DND-41 (cell line): Measurements from ENCODE around the gene AIFM1.

Experiments
- ATAC-seq: fragments of 200-7000 bp; cut with Tn5 transposase; 3 replicates; pipeline ENCODE4 v1.9.1; 2021; ENCODE audit warnings: low read depth; ENCODE audit not compliant: insufficient read depth
- DNase-seq: peaks from one replicate; pipeline ENCODE4 v3.0.0-alpha.2; 2020
- H2AFZ ChIP-seq: 2 replicates; pipeline ENCODE4 v1.6.0; 2012; ENCODE audit warnings: low read depth, low read length
- H3K27ac ChIP-seq: 2 replicates; pipeline ENCODE4 v1.5.1; 2012; ENCODE audit warnings: low read length, inconsistent platforms
- H3K27me3 ChIP-seq: fragments of 200-600 bp; sonication (generic); 2 replicates; pipeline ENCODE4 v1.6.0; 2012; ENCODE audit warnings: low read length, mild to moderate bottlenecking, inconsistent platforms; ENCODE audit not compliant: insufficient read depth, poor library complexity
- H3K36me3 ChIP-seq: 2 replicates; pipeline ENCODE4 v1.5.1; 2012; ENCODE audit warnings: low read length, inconsistent platforms; ENCODE audit not compliant: insufficient read depth
- H3K4me1 ChIP-seq: 2 replicates; pipeline ENCODE4 v1.5.1; 2012; ENCODE audit warnings: mild to moderate bottlenecking, low read length; ENCODE audit not compliant: insufficient read depth
- H3K4me2 ChIP-seq: 2 replicates; pipeline ENCODE4 v1.6.0; 2012; ENCODE audit warnings: mild to moderate bottlenecking, moderate library complexity, low read length, inconsistent platforms; ENCODE audit not compliant: insufficient read depth
- H3K4me3 ChIP-seq, 2 experiments: fragments of 200-600 bp in 1 of 2; shearing (Covaris generic) in 1 of 2; 2 replicates each; pipeline ENCODE4 v1.5.1; 2012 to 2016; ENCODE audit warnings: inconsistent platforms in 2 of 2, low read length in 2 of 2, mild to moderate bottlenecking in 2 of 2, low read depth in 1 of 2, moderate library complexity in 1 of 2
- H3K79me2 ChIP-seq: 2 replicates; pipeline ENCODE4 v1.6.0; 2012; ENCODE audit warnings: low read length, inconsistent platforms; ENCODE audit not compliant: insufficient read depth
- H3K9ac ChIP-seq: 2 replicates; pipeline ENCODE4 v1.6.0; 2012; ENCODE audit warnings: low read depth, mild to moderate bottlenecking, inconsistent platforms, low read length, moderate library complexity
- H3K9me3 ChIP-seq: 2 replicates; pipeline ENCODE4 v1.5.1; 2012; ENCODE audit warnings: low read length, moderate library complexity, mild to moderate bottlenecking, inconsistent platforms; ENCODE audit not compliant: insufficient read depth, severe bottlenecking
- H4K20me1 ChIP-seq: 2 replicates; pipeline ENCODE4 v1.6.0; 2012; ENCODE audit warnings: low read length; ENCODE audit not compliant: insufficient read depth
- EZH2 ChIP-seq: IDR thresholded peaks from 3 replicates; pipeline ENCODE4 v1.6.1; 2012; ENCODE audit warnings: borderline replicate concordance, low read depth, mild to moderate bottlenecking, moderate library complexity, low read length, inconsistent platforms; ENCODE audit not compliant: severe bottlenecking
- TF ChIP-seq, protein P1 (sequence below): IDR thresholded peaks from 2 replicates; pipeline ENCODE4 v1.5.1; 2012; ENCODE audit warnings: borderline replicate concordance, low read length, moderate library complexity, mild to moderate bottlenecking; ENCODE audit not compliant: poor library complexity, severe bottlenecking; ENCODE audit errors: extremely low read depth

The AIFM1 gene

DNA sequence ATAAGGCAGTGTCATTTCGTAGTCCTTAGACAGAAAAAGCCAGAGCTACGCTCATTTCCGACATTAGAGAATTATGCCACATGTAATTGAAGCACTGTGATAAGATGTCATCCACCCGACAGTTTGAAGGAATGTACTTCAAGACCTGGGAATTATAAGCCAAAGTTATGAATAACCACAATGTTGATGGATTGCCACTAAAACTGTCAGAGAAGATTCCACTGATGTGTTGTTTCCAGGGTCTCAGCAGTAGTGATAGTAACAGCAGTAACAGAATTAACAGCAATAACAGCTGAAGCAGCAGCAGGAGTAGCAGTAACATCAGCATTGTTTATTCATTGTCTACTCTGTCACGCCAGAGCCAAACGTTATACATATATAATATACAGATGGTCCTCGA lies 30.8 kb upstream of the AIFM1 start:
- H3K36me3 ChIP-seq, result no peaks in the 10 kb centered on the region
- DNase-seq (no peak), ATAC-seq (no peak)
- TF ChIP-seq, protein P1, sequence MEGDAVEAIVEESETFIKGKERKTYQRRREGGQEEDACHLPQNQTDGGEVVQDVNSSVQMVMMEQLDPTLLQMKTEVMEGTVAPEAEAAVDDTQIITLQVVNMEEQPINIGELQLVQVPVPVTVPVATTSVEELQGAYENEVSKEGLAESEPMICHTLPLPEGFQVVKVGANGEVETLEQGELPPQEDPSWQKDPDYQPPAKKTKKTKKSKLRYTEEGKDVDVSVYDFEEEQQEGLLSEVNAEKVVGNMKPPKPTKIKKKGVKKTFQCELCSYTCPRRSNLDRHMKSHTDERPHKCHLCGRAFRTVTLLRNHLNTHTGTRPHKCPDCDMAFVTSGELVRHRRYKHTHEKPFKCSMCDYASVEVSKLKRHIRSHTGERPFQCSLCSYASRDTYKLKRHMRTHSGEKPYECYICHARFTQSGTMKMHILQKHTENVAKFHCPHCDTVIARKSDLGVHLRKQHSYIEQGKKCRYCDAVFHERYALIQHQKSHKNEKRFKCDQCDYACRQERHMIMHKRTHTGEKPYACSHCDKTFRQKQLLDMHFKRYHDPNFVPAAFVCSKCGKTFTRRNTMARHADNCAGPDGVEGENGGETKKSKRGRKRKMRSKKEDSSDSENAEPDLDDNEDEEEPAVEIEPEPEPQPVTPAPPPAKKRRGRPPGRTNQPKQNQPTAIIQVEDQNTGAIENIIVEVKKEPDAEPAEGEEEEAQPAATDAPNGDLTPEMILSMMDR, result no peak
- TF ChIP-seq EZH2, result no peak
- H3K4me2 ChIP-seq, result no peak overlapping the region
- no peaks in the 10 kb centered on the region for H4K20me1 ChIP-seq
- no peak overlapping the region for H2AFZ ChIP-seq
- H3K27ac ChIP-seq, result no peak overlapping the region
- no peak overlapping the region for H3K9ac ChIP-seq
- H3K79me2 ChIP-seq, result no peaks in the 10 kb centered on the region
- no peak overlapping the region for H3K4me3 ChIP-seq
- H3K9me3 ChIP-seq, result no peaks in the 10 kb centered on the region
- H3K27me3 ChIP-seq, result no peaks in the 10 kb centered on the region
- 0 out of 2 replicates have a peak, but pooled peaks cover 4% of the 10 kb centered on the region for H3K4me1 ChIP-seq

DNA sequence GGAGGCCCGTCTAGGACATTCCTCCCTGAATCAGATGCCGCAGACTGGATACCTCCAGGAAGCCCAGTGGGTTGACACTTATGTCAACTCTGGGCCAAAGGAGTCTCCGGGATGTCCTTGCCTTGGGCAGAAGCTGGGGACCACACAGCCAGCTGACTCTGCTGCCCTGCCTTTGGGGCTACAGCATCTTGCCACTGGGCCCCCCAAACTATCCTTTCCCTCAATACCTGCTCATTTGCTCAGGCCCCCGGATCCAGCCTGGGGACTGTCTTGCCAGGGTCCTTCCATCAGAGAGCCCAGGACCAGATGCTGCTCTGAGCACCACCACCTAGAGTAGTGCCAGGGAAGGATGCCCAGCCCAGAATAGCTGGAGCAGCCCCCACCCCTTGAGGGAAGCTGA lies 25.2 kb upstream of the AIFM1 start:
- no peak overlapping the region for H3K4me2 ChIP-seq
- H3K4me1 ChIP-seq, result 0 out of 2 replicates have a peak, but pooled peaks cover 4% of the 10 kb centered on the region
- H3K27ac ChIP-seq, result no peak overlapping the region
- no peaks in the 10 kb centered on the region for H3K27me3 ChIP-seq
- ATAC-seq, result no peak
- H3K9me3 ChIP-seq, result no peaks in the 10 kb centered on the region
- no peaks in the 10 kb centered on the region for H4K20me1 ChIP-seq
- H3K9ac ChIP-seq, result no peak overlapping the region
- DNase-seq, result no peak
- no peaks in the 10 kb centered on the region for H3K79me2 ChIP-seq
- H3K36me3 ChIP-seq, result no peaks in the 10 kb centered on the region
- no peak overlapping the region for H3K4me3 ChIP-seq
- TF ChIP-seq, protein P1, result no peak
- TF ChIP-seq EZH2, result no peak
- no peak overlapping the region for H2AFZ ChIP-seq

DNA sequence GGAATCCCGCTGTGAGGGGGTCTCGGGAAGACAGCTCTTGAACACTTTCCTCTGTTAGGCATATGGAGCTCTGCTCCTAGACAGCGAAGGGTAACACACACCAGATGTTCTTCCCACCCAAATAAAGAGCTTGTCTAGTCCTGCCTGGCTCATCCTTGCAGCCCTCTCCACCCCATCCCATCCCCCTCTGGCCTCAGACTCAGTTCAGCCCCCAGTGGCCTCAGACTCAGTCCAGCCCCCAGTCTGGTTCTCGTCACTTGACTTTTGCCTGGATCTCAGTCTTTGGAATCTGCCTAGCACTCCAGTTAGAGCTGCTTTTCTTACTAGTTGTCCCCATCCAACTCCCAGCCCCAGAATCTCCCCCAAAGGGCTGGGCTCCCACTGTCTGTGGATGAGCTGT lies 21.0 kb upstream of the AIFM1 start:
- H3K4me3 ChIP-seq, result no peak overlapping the region
- TF ChIP-seq, protein P1, result no peak
- TF ChIP-seq EZH2, result no peak
- no peak for ATAC-seq
- H3K27ac ChIP-seq, result no peak overlapping the region
- DNase-seq, result no peak
- H3K9ac ChIP-seq, result no peak overlapping the region
- H3K4me2 ChIP-seq, result no peak overlapping the region
- no peak overlapping the region for H2AFZ ChIP-seq
- no peaks in the 10 kb centered on the region for H3K9me3 ChIP-seq
- peaks cover 4% of the 10 kb centered on the region; the same call in 1 of the 2 replicates for H3K4me1 ChIP-seq
- no peaks in the 10 kb centered on the region for H4K20me1 ChIP-seq
- H3K36me3 ChIP-seq, result peaks cover 5% of the 10 kb centered on the region
- H3K27me3 ChIP-seq, result no peaks in the 10 kb centered on the region
- no peaks in the 10 kb centered on the region for H3K79me2 ChIP-seq

DNA sequence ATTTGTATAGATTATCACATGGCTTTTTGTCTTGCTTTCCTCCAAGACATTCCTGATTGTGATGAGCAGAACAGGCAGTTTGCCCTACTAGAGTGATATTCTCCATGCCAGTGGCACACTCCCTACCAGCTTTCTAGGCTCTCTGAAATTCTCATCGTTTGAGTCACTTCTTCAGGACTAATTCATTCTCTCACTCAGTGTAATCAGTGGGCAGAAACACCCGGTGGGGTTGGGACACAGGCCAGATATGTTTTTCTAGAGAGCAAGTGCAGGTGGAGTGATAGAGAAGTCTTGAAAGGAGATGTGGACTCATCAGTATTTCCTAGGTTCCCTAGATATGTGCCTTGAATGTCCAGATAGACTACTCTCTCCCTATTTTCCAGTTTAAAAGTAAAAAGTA lies 19.2 kb upstream of the AIFM1 start:
- Histone ChIP-seq H3K9me3 (no peaks in the 10 kb centered on the region), H3K4me3 (no peak overlapping the region), H3K27ac (no peak overlapping the region), H2AFZ (no peak overlapping the region), H3K27me3 (no peaks in the 10 kb centered on the region), H3K36me3 (peaks cover 5% of the 10 kb centered on the region), H4K20me1 (no peaks in the 10 kb centered on the region), H3K4me1 (peaks cover 4% of the 10 kb centered on the region; the same call in 1 of the 2 replicates), H3K9ac (no peak overlapping the region), H3K79me2 (no peaks in the 10 kb centered on the region), H3K4me2 (no peak overlapping the region)
- TF ChIP-seq, protein P1, result no peak
- no peak for TF ChIP-seq EZH2
- DNase-seq (no peak), ATAC-seq (no peak)
